Activated T-helper 2 cell treated with anti-CD3 and anti-CD28 coated beads, Interferon-gamma antibody, Interleukin-2, Interleukin-4, amounts not matched to agents 10 μg/mL and 5 μg/mL and 100 μg/mL, durations not matched to agents 14 hours and 24 hours and 36 hours (primary cell): ENCODE results near the gene TTC39A. TPM values are rescaled to one million over a fixed set of nuclear protein-coding genes. Genes with fewer than 3 reads are reported as not detected.

Experiments used
- DNase-seq: peaks from one replicate; pipeline ENCODE4 v3.0.0; 2021; ENCODE audit warnings: low spot score
- H3K27ac Mint-ChIP-seq: one replicate; pipeline ENCODE4 v1.8.0; 2021; ENCODE audit warnings: mixed read lengths
- H3K27me3 Mint-ChIP-seq: one replicate; pipeline ENCODE4 v1.8.0; 2021; ENCODE audit warnings: low read depth, mixed read lengths
- H3K36me3 Mint-ChIP-seq: one replicate; pipeline ENCODE4 v1.8.0; 2021; ENCODE audit warnings: low read depth, mixed read lengths
- H3K4me1 Mint-ChIP-seq: one replicate; pipeline ENCODE4 v1.8.0; 2021; ENCODE audit warnings: low read depth, mixed read lengths
- H3K4me3 Mint-ChIP-seq: one replicate; pipeline ENCODE4 v1.8.0; 2021; ENCODE audit warnings: low read depth, mild to moderate bottlenecking, moderate library complexity, mixed read lengths
- H3K9me3 Mint-ChIP-seq: one replicate; pipeline ENCODE4 v1.8.0; 2021; ENCODE audit warnings: mixed read lengths
- intact Hi-C: fragments of 100-400 bp; cut with micrococcal nuclease; formaldehyde crosslinking; loops from one replicate; pipeline ENCODE4 v1.15.1; 2023
- total RNA-seq: library from RNA; stranded (reverse); gene quantifications from 2 replicates; pipeline ENCODE4 v1.2.3, GENCODE V29; 2022

TTC39A gene
- total RNA-seq, 1 donor from 2014 or later = 0.41 TPM

- intact Hi-C loops = no loop called here
- no peak overlapping the region for H3K4me3 Mint-ChIP-seq
- H3K36me3 Mint-ChIP-seq = no peaks in the 10 kb centered on the region
- no peak overlapping the region for H3K27ac Mint-ChIP-seq
- H3K4me1 Mint-ChIP-seq = peaks cover 5% of the 10 kb centered on the region
- peaks cover 7% of the 10 kb centered on the region for H3K27me3 Mint-ChIP-seq
- H3K9me3 Mint-ChIP-seq = no peaks in the 10 kb centered on the region
- DNase-seq = no peak
Measured at GRCh38 chr1:51320967-51321923, 9.1 kb downstream of the TTC39A start.

- peaks cover 4% of the 10 kb centered on the region for H3K27me3 Mint-ChIP-seq
- H3K4me1 Mint-ChIP-seq = peaks cover 14% of the 10 kb centered on the region
- no peak overlapping the region for H3K4me3 Mint-ChIP-seq
Measured at GRCh38 chr1:51317798-51318197, 12.6 kb downstream of the TTC39A start.

GRCh38 chr1:51316846-51317120, 13.6 kb downstream of the TTC39A start:
- Mint-ChIP-seq H3K9me3 (no peaks in the 10 kb centered on the region), H3K36me3 (no peaks in the 10 kb centered on the region), H3K27me3 (peaks cover 4% of the 10 kb centered on the region), H3K27ac (no peak overlapping the region), H3K4me3 (no peak overlapping the region), H3K4me1 (peaks cover 14% of the 10 kb centered on the region)
- intact Hi-C loops = no loop called here
- no peak for DNase-seq

More at GRCh38 chr1:51317798-51318197, 12.6 kb downstream of the TTC39A start:
- no peak overlapping the region for H3K27ac Mint-ChIP-seq
- H3K36me3 Mint-ChIP-seq = no peaks in the 10 kb centered on the region
- intact Hi-C loops = no loop called here
- DNase-seq = no peak
- H3K9me3 Mint-ChIP-seq = no peaks in the 10 kb centered on the region

GRCh38 chr1:51316113-51316845, 14.1 kb downstream of the TTC39A start:
- Mint-ChIP-seq H3K9me3 (no peaks in the 10 kb centered on the region), H3K27me3 (peaks cover 4% of the 10 kb centered on the region), H3K27ac (no peak overlapping the region), H3K4me1 (peaks cover 14% of the 10 kb centered on the region), H3K4me3 (no peak overlapping the region), H3K36me3 (no peaks in the 10 kb centered on the region)
- no peak for DNase-seq
- intact Hi-C loops = no loop called here

- H3K4me1 Mint-ChIP-seq = peaks cover 21% of the 10 kb centered on the region
- intact Hi-C loops = no loop called here
- H3K9me3 Mint-ChIP-seq = no peaks in the 10 kb centered on the region
- no peak overlapping the region for H3K4me3 Mint-ChIP-seq
- no peaks in the 10 kb centered on the region for H3K36me3 Mint-ChIP-seq
- DNase-seq = no peak
- peaks cover 4% of the 10 kb centered on the region for H3K27me3 Mint-ChIP-seq
- no peak overlapping the region for H3K27ac Mint-ChIP-seq
Measured at GRCh38 chr1:51314974-51315373, 15.4 kb downstream of the TTC39A start.

GRCh38 chr1:51313961-51314777, 16.2 kb downstream of the TTC39A start:
- intact Hi-C loops = no loop called here
- no peak overlapping the region for H3K27ac Mint-ChIP-seq
- H3K27me3 Mint-ChIP-seq = peaks cover 2% of the 10 kb centered on the region
- no peaks in the 10 kb centered on the region for H3K36me3 Mint-ChIP-seq
- peaks cover 21% of the 10 kb centered on the region for H3K4me1 Mint-ChIP-seq
- no peak overlapping the region for H3K4me3 Mint-ChIP-seq
- H3K9me3 Mint-ChIP-seq = no peaks in the 10 kb centered on the region
- no peak for DNase-seq

GRCh38 chr1:51313268-51313852, 17.0 kb downstream of the TTC39A start:
- H3K27ac Mint-ChIP-seq = no peak overlapping the region
- H3K27me3 Mint-ChIP-seq = no peaks in the 10 kb centered on the region
- peaks cover 21% of the 10 kb centered on the region for H3K4me1 Mint-ChIP-seq
- intact Hi-C loops = no loop called here
- H3K36me3 Mint-ChIP-seq = no peaks in the 10 kb centered on the region
- no peak for DNase-seq
- no peak overlapping the region for H3K4me3 Mint-ChIP-seq
- H3K9me3 Mint-ChIP-seq = no peaks in the 10 kb centered on the region

- Mint-ChIP-seq H3K27me3 (no peaks in the 10 kb centered on the region), H3K4me3 (no peak overlapping the region), H3K9me3 (no peaks in the 10 kb centered on the region), H3K27ac (no peak overlapping the region), H3K4me1 (peaks cover 21% of the 10 kb centered on the region), H3K36me3 (no peaks in the 10 kb centered on the region)
- DNase-seq = no peak
- intact Hi-C loops = no loop called here
Measured at GRCh38 chr1:51312718-51313117, 17.6 kb downstream of the TTC39A start.

- no peak for DNase-seq
- H3K27ac Mint-ChIP-seq = no peak overlapping the region
- H3K4me3 Mint-ChIP-seq = no peak overlapping the region
- H3K9me3 Mint-ChIP-seq = no peaks in the 10 kb centered on the region
- peaks cover 21% of the 10 kb centered on the region for H3K4me1 Mint-ChIP-seq
- no peaks in the 10 kb centered on the region for H3K27me3 Mint-ChIP-seq
- intact Hi-C loops = no loop called here
- no peaks in the 10 kb centered on the region for H3K36me3 Mint-ChIP-seq
Measured at GRCh38 chr1:51311826-51312225, 18.5 kb downstream of the TTC39A start.

- H3K27ac Mint-ChIP-seq = no peak overlapping the region
- no peak overlapping the region for H3K4me3 Mint-ChIP-seq
- no peak for DNase-seq
- no peaks in the 10 kb centered on the region for H3K9me3 Mint-ChIP-seq
- no peaks in the 10 kb centered on the region for H3K36me3 Mint-ChIP-seq
- intact Hi-C loops = no loop called here
- no peaks in the 10 kb centered on the region for H3K27me3 Mint-ChIP-seq
- H3K4me1 Mint-ChIP-seq = peaks cover 18% of the 10 kb centered on the region
Measured at GRCh38 chr1:51310871-51311613, 19.3 kb downstream of the TTC39A start.

GRCh38 chr1:51309291-51309690, 21.1 kb downstream of the TTC39A start:
- Mint-ChIP-seq H3K4me3 (no peak overlapping the region), H3K27me3 (no peaks in the 10 kb centered on the region), H3K36me3 (no peaks in the 10 kb centered on the region), H3K9me3 (no peaks in the 10 kb centered on the region), H3K4me1 (peaks cover 19% of the 10 kb centered on the region), H3K27ac (no peak overlapping the region)
- intact Hi-C loops = no loop called here
- DNase-seq = no peak

- H3K9me3 Mint-ChIP-seq = no peaks in the 10 kb centered on the region
- H3K27ac Mint-ChIP-seq = no peak overlapping the region
- H3K4me1 Mint-ChIP-seq = peaks cover 18% of the 10 kb centered on the region
- H3K4me3 Mint-ChIP-seq = no peak overlapping the region
- no peaks in the 10 kb centered on the region for H3K36me3 Mint-ChIP-seq
- H3K27me3 Mint-ChIP-seq = no peaks in the 10 kb centered on the region
- no peak for DNase-seq
- intact Hi-C loops = no loop called here
Measured at GRCh38 chr1:51308636-51309035, 21.7 kb downstream of the TTC39A start.
